ENCODE results near the gene TBC1D8.

DNA sequence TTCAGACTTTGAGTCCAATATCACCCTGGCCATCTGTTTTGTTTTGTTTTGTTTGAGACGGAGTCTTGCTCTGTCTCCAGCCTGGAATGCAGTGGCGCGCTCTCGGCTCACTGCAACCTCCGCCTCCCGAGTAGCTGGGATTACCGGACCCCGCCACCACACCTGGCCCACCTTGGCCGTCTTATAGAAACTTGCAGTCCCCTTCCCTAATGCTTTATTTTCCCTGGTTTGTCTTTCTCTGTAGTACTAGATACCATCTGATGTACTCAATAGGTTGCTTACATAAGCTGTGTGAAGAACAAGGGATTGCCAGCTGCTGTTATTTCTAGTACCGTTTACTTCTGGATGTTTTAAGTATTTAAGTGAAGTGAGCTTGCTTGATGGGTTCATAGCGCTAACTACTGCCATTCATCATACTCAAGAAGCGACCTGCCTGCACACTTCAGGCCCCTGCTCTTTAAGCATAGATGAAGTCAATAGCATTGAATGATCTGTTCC, 147.9 kb downstream of the TBC1D8 start:
- TF ChIP-seq POLR2AphosphoS5 (IDR thresholded peaks at IDR 0.05; ENCODE audit: low read depth, low read length) = no peak
- TF ChIP-seq POLR2A (IDR thresholded peaks at IDR 0.05; ENCODE audit: low read depth, low read length) = no peak
- no peak for TF ChIP-seq TAF1 (IDR thresholded peaks at IDR 0.05; ENCODE audit: borderline replicate concordance, low read depth, low read length)
